Activated effector memory CD4-positive, alpha-beta T cell treated with Interleukin-2 at 50 U/mL for 16 hours (primary cell): ENCODE results near the gene SLC5A11.
"Not testable (repeated sequence)": the region's sequence is repeated elsewhere in the genome, so short reads cannot be mapped to it uniquely, and the experiment has no call there.

Experiments
- DNase-seq: peaks from one replicate; pipeline ENCODE4 v3.0.0-alpha.2; 2020

The SLC5A11 gene

DNA sequence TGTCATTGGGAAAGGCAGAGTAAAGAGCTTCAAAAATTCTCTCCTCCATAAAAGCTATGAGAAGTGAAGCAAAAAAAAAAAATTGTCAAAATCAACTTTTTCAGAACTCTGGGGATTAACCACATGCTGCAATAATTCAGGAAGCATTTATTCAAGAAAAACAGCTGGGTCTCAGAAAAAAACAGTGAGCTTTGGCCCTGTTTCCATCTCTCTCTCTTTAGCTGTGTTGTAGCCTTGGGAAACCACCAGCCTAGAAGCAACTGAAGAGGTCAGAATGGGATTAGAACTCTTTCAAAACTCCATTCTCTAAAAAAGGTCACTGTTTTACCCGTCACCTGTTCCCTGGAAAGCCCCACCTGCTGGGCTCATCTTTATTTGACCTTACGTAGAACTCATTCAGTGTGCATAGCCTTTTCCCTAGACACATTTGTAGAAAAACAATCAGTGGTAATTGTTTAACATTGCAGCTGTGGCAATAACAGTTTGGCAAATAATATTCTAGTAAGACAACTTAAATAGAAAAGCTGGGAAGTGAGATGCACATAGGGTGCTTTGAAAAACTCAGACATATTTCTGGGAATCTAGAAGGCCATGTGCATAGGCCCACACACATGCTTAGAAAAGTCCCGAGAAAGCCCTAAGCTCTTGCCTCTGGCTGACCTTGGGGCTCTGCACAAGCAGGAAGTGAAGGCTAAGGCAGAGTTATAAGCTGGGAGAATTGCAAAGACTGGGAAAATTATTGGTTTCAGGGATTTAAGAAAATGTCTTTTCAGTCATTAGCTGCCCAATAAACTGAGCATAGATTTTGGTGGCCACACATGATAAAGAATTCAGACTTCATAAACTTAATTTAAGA lies 18.0 kb downstream of the SLC5A11 start:
- DNase-seq: no peak

DNA sequence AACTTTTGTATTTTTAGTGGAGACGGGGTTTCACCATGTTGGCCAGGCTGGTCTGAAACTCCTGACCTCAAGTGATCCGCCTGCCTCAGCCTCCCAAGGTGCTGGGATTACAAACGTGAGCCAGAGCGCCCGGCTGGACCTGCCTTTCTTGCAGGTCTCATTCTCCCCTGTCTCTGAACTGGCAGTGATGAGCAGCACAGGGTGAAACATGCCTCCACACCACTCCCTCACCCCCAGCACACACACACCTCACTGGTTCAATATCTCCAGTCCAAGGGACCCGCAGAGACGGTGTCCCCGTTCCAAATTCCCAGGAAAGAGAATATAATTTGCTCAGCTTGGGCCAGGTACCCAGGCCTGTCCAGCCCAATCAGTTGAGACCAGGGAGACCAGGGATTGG lies 23.3 kb downstream of the SLC5A11 start:
- DNase-seq: no peak

DNA sequence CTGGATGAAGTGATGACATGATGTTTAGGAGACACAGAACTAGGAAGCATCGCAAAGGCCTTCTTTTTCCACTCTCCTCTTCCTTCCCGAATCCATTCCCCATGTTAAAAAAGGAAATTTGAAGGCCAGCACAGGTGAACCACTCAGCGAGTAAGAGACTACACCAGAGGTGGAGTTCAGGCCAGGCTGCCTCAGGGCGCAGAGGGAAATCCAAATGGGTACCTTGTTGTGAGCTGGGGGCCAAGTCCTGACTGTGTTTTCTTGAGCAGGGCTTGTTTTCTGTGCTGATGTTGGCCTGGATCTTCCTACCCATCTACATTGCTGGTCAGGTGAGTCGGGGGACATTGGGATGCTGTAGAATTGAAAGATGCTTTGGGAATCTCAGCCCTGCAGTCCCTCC lies 26.1 kb downstream of the SLC5A11 start:
- DNase-seq: no peak

DNA sequence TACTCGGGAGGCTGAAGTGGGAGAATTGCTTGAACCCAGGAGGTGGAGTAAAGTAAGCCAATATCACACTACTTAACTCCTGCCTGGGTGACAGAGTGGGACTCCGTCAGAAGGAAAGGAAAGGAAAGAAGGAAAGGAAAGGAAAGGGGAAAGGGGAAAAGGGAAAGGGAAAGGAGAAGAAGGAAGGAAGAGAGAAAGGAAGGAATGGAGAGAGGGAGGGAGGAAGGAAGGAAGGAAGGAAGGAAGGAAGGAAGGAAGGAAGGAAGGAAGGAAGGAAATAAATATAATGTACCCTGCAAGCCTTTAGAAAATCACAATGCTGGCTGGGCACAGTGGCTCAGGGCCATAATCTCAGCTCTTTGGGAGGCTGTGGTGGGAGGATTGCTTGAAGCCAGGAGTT lies 27.3 kb downstream of the SLC5A11 start:
- no peak for DNase-seq

DNA sequence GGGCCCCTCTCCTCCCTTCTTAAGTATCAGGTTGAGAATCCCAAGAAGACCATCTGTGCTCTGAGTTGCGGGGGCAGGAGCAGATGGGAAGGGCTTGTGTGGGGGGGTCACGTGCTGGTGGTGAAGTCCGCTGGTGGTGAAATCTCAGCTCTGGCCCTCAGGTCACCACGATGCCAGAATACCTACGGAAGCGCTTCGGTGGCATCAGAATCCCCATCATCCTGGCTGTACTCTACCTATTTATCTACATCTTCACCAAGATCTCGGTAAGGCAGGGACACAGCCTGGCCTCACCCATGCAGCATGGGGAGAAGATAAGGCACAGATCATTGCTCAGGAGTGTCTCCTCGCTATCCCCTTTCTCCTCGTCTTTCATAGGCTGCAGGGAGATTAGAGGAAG lies 29.7 kb downstream of the SLC5A11 start:
- DNase-seq: no peak

DNA sequence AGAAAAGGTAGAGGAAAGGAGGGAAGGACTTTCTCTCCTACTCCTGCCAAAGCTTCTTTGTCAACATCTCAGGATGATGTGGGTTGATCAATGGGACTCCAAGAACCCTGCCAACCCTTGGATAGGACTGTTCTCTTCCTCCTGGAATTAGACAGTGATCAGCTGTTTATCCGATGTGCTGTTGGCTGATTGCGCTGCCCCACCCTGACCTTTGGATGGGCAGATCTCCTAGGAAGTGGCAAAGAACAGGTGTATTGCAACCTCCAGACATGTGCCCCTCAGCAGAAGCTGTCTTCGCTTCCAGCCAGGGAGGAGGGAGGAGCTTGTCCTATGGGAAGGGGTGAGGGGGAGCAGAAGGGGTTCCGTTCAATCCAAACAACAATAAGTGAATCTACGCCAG lies 30.5 kb downstream of the SLC5A11 start:
- no peak for DNase-seq

DNA sequence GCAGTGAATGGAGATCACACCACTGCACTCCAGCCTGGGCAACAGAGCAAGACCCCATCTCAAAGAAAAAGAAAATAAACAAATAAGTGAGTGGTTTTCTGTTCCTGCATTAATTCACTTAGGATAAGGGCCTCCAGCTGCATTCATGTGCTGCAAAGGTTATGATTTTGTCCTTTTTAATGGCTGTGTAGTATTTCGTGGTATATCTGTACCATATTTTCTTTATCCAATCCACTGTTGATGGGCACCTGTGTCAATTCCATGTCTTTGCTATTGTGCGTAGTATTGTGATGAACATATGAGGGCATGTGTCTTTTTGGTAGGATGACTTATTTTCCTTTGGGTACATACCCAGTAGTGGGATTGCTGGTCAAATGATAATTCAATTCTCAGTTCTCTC lies 33.9 kb downstream of the SLC5A11 start:
- DNase-seq: no peak

DNA sequence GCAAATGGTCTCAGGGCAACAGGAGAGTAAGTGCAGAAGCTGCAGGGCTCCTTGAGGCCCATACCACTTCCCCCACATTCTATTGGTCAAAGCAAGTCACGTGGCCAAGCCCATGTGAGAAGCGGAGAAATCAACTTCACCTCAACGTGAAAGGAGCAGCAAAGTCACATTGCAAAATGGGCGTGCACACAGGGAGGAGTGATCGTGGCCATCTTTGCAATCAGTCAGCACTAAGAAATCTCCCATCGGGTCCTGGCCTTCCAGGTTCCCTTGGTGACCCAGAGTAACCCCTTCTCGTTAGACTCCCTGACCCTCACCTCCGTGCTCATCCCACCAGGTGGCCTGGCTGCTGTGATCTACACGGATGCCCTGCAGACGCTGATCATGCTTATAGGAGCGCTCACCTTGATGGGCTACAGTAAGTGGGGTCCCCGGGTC lies 38.0 kb downstream of the SLC5A11 start:
- DNase-seq: no peak

DNA sequence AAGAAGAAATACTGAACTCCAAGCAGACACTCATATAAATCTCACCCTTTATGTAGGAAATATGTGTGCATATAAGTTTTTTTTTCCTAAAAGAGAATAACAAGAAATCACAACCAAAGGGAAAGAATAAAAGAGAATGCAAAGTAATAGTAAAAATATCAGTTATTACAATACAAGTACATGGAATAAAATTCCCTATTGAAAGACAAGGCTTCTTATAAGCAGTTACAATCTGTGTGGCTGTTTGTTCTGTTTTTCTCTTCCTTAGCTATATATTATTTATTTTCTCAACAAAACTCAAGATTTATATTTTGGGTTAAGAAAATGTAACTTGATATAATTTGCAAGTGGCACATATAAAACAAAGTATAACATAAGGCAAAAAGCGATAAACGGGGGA lies 41.7 kb downstream of the SLC5A11 start:
- no peak for DNase-seq

DNA sequence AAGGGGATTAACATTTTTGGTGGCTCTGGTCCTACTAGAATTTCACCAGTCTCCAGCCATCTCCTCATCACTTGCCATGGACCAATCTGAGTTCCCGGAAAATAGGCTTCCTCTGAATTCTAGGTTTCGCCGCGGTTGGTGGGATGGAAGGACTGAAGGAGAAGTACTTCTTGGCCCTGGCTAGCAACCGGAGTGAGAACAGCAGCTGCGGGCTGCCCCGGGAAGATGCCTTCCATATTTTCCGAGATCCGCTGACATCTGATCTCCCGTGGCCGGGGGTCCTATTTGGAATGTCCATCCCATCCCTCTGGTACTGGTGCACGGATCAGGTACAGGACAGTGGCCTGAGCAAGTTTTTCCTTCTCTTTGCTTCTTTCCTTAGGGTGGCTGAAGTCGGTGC lies 45.0 kb downstream of the SLC5A11 start:
- DNase-seq: no peak

DNA sequence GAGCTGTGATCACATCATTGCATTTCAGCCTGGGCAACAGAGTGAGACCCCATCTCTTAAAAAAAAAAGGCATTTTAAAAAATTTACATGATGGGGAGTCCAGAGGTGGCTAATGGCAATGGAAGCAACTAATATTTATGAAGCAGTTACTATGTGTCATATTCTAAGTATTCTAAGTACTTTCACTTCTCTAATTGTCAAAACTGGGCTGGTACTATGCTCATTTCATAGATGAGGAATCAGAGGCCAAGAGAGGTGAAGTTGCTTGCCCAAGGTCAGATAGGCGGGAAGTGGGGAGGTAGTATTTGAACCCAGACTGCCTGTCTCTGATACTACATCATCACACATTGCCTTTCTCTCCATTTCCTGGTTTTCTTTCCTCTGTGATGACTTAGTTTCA lies 50.7 kb downstream of the SLC5A11 start:
- no peak for DNase-seq

DNA sequence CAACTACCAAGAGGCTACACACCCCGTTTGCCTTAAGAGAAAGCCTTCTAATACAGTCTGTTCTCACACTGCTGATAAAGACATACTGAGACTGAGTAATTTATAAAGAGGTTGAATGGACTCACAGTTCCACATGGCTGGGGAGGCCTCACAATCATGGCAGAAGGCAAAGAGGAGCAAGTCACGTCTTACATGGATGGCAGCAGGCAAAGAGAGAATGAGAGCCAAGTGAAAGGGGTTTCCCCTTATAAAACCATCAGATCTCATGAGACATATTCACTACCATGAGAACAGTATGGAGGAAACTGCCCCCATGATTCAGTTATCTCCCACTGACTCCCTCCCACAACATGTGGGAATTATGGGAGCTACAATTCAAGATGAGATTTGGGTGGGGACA lies 51.8 kb downstream of the SLC5A11 start:
- DNase-seq: not testable (repeated sequence)

DNA sequence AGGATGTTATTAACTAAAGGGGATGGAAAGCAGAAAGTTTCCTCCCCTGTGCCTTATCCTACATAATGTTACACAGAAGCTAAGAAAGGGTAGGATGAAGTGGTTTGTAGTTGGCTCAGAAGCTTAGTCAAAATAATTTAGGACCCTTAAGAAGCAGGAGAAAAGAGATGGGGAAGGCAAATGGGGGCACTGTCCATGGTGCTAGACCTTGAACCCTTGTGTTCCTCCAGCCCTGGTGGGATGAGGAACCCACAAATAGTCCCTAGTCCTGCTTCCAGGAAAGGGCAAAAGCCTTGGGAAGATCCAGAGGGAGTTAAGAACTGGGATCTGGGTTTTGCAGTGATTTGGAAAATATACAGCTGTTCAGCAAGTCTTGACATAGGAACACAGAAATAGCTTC lies 54.5 kb downstream of the SLC5A11 start:
- no peak for DNase-seq

DNA sequence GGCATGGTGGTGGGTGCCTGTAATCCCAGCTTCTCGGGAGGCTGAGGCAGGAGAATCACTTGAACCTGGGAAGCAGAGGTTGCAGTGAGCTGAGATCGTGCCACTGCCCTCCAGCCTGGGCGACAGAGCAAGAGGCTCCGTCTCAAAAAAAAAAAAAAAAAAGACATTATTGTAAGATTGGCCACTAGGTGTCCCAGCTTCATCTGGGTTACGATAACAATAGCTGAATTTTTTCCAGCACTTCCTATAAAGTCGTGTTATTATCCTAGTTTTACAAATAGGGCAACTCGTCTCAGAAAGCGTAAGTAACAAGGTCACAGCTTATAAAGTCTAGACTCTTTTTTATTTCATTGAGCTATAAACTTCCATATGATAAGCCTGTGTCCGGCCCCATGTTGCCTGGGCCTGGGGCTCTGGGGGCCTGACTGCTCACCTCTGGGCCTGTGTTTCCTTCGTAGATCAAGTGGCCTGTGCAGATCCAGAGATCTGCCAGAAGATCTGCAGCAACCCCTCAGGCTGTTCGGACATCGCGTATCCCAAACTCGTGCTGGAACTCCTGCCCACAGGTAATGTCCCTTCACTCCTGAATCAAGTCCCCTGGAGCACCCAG lies 60.5 kb downstream of the SLC5A11 start:
- DNase-seq: no peak

DNA sequence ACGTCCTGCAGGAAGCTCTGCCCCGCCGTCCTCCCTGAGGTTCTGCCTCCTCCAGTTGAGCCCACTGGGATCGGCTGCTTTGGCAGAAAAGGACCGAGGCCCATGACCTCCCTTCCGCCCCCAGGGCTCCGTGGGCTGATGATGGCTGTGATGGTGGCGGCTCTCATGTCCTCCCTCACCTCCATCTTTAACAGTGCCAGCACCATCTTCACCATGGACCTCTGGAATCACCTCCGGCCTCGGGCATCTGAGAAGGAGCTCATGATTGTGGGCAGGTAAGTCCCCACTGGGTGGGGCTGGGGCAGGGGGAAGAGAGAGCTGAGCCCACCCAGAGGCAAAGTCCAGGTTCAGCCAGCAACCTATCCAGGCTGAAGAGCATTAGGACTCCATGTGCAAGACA lies 61.1 kb downstream of the SLC5A11 start:
- DNase-seq: no peak

DNA sequence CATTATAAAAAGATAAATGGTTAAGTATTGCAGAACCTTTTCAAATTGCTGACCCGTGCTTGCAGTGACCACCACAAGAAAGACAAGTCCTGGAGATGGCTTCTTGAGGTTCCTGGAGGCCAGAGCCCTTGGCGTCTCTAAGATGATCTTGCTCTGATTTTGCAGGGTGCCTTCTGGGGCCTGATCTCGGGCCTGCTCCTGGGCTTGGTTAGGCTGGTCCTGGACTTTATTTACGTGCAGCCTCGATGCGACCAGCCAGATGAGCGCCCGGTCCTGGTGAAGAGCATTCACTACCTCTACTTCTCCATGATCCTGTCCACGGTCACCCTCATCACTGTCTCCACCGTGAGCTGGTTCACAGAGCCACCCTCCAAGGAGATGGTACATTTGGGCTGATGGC lies 63.0 kb downstream of the SLC5A11 start:
- no peak for DNase-seq

DNA sequence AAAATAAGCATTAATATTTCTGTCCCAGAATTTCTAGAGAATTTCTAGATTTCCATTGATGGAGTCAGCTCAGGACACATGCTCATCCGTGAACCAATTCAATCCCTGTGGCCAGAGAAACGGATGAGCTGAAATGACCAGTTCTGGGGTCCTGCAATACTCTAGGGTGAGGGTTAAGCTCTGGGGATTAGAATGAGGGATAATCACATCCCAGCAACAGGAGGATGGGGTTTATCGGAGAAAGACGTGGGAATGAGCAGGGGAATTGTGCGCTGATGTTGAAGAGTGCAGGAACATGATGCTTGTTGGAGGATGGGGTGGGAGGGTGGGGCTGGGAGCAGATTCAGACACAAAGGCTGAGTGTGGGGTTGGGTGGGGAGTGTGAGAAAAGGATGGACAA lies 64.1 kb downstream of the SLC5A11 start:
- no peak for DNase-seq

DNA sequence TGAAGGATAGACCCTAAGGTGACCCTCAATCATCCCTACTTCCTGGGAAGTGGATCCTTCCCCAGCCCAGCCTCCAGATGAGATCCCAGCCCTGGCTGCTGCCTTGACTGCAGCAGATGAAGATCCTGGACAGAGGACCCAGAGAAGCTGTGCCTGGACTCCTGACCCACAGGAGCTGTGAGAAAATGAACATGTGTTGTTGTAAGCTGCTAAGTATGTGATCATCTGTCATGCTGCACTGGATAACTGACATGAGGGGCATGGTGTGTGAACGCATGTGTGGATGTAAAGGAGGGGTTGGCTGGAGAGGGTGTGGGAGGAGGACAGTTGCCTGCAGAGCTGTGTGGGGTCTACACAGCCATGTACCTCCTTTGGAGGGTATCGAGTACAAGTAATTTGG lies 69.3 kb downstream of the SLC5A11 start:
- no peak for DNase-seq

DNA sequence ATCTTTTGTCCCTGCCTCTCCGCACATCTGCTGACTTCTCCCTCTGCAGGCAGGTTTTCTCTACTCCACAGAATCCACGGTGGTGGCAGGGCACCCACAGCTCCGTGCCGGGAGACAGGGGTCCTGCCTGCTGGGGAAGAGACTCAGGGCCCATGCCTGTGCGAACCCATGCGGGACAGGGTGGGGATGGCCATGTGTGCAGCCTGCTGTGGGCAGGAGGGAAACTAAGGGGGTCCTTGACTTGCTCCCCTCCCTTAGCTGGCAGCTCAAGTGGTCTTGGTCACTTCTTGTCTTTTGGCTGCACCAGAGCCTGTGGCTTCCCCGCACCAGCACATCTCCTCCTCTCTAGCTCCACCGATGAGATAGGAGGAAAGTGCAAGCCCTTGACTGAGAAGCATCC lies 69.8 kb downstream of the SLC5A11 start:
- no peak for DNase-seq

DNA sequence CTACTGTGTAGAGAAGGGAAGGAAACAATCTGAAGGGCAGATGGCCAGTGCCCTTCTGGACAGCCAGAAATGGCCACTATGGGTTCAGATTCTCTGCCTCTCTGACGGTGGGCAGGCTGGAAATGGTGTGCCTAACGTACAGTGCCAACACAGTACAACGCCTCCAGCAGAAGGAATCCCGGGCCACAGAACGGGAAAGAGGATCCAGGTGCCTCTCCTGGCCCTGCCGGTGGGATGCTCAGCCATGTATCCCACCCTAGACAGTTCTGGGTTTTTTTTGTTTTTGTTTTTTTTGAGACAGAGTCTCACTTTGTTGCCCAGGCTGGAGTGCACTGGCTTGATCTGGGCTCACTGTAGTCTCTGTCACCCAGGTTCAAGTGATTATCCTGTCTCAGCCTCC lies 71.5 kb downstream of the SLC5A11 start:
- no peak for DNase-seq

DNA sequence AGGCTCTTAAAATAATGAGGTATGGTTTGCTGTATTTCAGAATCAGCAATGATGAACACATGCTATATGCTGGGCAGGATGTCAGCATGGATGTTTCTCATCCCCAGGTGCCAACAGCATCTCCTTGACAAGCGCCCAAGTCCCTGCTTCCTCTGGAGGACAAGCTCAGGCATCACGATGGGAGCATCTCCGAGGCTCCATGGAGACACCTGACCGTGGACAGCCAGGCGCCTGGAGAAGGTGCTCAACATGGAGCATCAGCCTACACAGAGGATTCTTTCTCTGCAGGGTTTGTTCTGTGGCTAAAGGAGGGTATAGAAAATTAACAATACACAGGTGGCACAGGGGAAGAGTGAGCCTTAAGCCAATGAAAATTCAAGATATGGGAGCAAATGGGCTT lies 72.1 kb downstream of the SLC5A11 start:
- no peak for DNase-seq

DNA sequence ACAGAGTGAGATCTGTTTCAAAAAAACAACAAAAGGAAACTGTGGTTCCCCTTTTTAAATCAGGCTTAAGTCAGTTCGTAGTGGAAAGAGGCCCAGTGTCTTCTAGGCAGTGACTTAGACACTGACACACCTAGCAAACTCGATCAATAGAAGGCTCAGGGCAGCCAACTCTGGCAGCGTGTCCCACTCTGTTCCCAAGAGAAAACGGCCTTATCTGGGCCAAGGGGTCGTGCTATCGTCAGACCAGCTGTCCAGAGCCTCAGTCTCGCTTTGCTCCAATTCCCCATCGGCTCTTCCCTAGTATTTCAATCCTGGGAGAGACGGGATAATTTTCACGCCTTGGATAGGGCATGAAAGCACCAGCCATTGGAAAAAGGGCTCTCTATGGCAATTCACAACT lies 72.9 kb downstream of the SLC5A11 start:
- DNase-seq: no peak

DNA sequence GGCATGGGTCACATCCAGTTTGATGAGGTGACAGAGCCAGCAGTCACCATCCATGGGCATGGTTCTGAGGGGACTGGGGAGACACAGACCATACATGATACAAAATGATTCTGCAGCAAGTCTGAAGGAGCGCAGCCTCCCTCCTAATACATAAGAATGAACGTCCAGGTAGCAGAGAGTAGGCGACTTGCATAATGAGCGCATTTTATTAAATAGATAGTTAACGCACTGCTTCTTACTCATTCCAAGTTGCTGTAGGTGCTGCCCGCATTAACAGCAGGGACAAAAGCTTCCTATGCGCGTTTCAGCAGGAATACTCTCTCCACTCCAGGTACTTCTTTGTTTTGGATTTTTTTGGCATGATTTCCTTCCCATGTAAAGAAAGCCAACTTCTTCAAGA lies 73.8 kb downstream of the SLC5A11 start:
- no peak for DNase-seq

DNA sequence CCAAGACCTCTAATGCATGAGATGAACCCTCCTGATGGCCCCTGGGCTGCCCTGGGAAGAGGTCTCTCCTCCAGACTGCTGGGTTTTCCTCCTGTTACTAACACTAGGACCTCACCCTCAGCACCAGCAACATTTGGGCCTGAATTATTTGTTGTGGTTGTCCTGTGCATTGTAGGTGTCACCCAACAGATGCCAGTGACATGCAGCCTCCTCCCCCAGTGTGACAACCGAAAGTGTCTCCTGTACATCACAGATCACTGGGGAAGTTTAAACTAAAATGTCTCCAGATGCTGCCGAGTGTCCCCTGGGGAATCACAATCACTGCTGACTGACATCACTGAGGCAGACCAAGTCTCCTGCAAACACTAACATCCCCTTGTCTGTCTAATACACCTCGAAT lies 74.8 kb downstream of the SLC5A11 start:
- no peak for DNase-seq

DNA sequence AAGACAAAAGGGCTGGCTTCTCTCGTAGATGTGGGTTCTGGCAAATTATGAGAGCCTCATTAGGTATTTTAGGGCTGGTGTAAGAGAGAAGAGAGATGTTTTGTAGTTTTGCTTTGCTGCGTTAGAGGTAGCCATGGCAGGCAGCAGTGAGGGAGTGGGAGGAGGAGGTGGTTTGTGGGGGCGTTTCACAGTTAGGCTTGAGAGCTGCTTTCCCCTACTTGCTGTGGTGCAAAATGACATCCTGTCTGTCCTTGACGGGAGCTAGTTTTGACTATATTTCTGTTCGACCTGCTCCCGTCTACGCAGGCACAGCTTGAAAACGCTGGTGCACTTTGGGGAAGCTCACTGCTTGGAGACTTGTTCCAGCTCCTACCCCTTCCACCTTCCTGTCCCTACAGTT lies 75.5 kb downstream of the SLC5A11 start:
- no peak for DNase-seq
